H1 (cell line): ENCODE measurements around the gene ORMDL1. TPM values are rescaled to one million over a fixed set of nuclear protein-coding genes. Genes with fewer than 3 reads are reported as not detected.

Source experiments
- BRCA1 ChIP-seq: IDR thresholded peaks from 2 replicates; pipeline ENCODE4 v1.6.1; 2012; ENCODE audit warnings: low read depth, low read length, improper control_type of control experiment
- CREB1 ChIP-seq: IDR thresholded peaks from 2 replicates; pipeline ENCODE4 v1.6.1; 2012; ENCODE audit warnings: inconsistent platforms
- GTF2F1 ChIP-seq: IDR thresholded peaks from 2 replicates; pipeline ENCODE4 v1.6.1; 2012; ENCODE audit warnings: low read depth, low read length, improper control_type of control experiment, borderline replicate concordance
- SP2 ChIP-seq: IDR thresholded peaks from 2 replicates; pipeline ENCODE4 v1.6.1; 2012; ENCODE audit warnings: mild to moderate bottlenecking, low read length, inconsistent platforms
- SRF ChIP-seq: IDR thresholded peaks from 2 replicates; pipeline ENCODE4 v1.6.1; 2011; ENCODE audit warnings: mild to moderate bottlenecking, low read depth, low read length, moderate library complexity
- polyA plus RNA-seq, 7 experiments: library from polyadenylated mRNA; depleted of rRNA in 3 of 7; stranded (reverse) in 5 of 7; unstranded in 2 of 7; fragments of >200 nt in 5 of 7; fragments of 200-250 nt in 2 of 7; gene quantifications; 1 replicate in 5 of 7; 2 replicates in 1 of 7; 4 replicates in 1 of 7; pipeline versions ENCODE4 v1.2.1 to v1.2.3, GENCODE V29; 2011 to 2013; ENCODE audit warnings: missing spikeins in 2 of 7, mixed read lengths in 2 of 7
- total RNA-seq: library from RNA; stranded (reverse); fragmentation: NEBNext Ultra II Directional; extraction: Animal tissue kit (Norgen Biotek cat#: 25700); gene quantifications from 2 replicates; pipeline ENCODE4 v1.2.1, GENCODE V29; 2021
- TF ChIP-seq, protein P1 (sequence below): IDR thresholded peaks from 2 replicates; pipeline ENCODE4 v1.6.1; 2012; ENCODE audit warnings: inconsistent platforms

Gene ORMDL1
- total and polyA plus RNA-seq, 2 of the 8 experiments (the other 6 are each of a cell fraction or from before 2014, with no cell fraction given) = 34.9 to 58.1 TPM

- TF ChIP-seq CREB1 = no peak
- no peak for TF ChIP-seq SP2
- TF ChIP-seq GTF2F1 = no peak
- no peak for TF ChIP-seq BRCA1
- TF ChIP-seq SRF = no peak
- TF ChIP-seq, protein P1, sequence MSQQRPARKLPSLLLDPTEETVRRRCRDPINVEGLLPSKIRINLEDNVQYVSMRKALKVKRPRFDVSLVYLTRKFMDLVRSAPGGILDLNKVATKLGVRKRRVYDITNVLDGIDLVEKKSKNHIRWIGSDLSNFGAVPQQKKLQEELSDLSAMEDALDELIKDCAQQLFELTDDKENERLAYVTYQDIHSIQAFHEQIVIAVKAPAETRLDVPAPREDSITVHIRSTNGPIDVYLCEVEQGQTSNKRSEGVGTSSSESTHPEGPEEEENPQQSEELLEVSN = no peak
Measured at GRCh38 chr2:189830510-189830909, 46.4 kb upstream of the ORMDL1 start (continued).
